Bronchial epithelial cell (primary cell): ENCODE data around the gene TNFAIP8L1. TPM values are rescaled to one million over a fixed set of nuclear protein-coding genes. Genes with fewer than 3 reads are reported as not detected.

ENCODE experiments used
- DNase-seq: peaks from one replicate; pipeline ENCODE4 v3.0.0-alpha.2; 2010; ENCODE audit warnings: low read depth
- FAIRE-seq: peaks from 2 replicates; lab custom pipeline; 2011; peaks lifted over from hg19 to GRCh38; lab: Jason Lieb, UNC
- H3K27me3 ChIP-seq: 2 replicates; pipeline ENCODE4 v1.5.1; 2011; ENCODE audit warnings: low read length; ENCODE audit not compliant: control insufficient read depth, insufficient read depth
- H3K36me3 ChIP-seq: 2 replicates; pipeline ENCODE4 v1.5.1; 2011; ENCODE audit warnings: low read length; ENCODE audit not compliant: control insufficient read depth, insufficient read depth
- H3K4me3 ChIP-seq: 2 replicates; pipeline ENCODE4 v1.5.1; 2011; ENCODE audit warnings: mild to moderate bottlenecking, low read depth, low read length, control low read depth
- CTCF ChIP-seq: IDR thresholded peaks from 2 replicates; pipeline ENCODE4 v1.5.1; 2011; ENCODE audit warnings: mild to moderate bottlenecking, moderate library complexity, low read length, control low read depth, inconsistent platforms; ENCODE audit not compliant: insufficient read depth, severe bottlenecking
- total RNA-seq: library from RNA; depleted of rRNA; stranded (reverse); fragments of >200 nt; gene quantifications from 2 replicates; pipeline ENCODE4 v1.2.1, GENCODE V29; 2014

The TNFAIP8L1 gene
- total RNA-seq, 1 donor from 2014 or later = 0.53 TPM

DNA sequence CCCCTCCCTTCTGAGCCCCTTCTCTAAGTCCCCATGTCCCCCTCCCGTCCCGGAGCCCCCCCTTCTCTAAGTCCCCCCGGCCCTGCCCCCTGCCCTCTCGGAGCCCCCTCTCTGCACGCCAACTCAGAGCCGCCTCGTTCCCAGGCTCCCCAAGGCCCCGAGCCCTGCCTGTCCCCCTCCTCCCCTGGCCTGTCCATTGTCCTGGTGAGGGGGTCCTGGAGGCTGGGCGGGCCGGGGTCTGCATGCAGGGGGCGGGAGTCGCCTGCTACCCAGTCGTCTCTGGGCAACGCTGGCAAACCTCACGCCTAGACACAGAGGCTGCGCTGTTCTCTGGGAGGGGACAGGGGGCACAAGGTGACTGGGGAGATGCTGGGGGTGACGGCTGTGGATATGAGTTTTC, 40.6 kb upstream of the TNFAIP8L1 start:
- DNase-seq (no peak), FAIRE-seq (no peak)
- peaks cover 3% of the 10 kb centered on the region for H3K27me3 ChIP-seq
- no peaks in the 10 kb centered on the region for H3K36me3 ChIP-seq
- no peak for TF ChIP-seq CTCF
- H3K4me3 ChIP-seq = no peak overlapping the region

DNA sequence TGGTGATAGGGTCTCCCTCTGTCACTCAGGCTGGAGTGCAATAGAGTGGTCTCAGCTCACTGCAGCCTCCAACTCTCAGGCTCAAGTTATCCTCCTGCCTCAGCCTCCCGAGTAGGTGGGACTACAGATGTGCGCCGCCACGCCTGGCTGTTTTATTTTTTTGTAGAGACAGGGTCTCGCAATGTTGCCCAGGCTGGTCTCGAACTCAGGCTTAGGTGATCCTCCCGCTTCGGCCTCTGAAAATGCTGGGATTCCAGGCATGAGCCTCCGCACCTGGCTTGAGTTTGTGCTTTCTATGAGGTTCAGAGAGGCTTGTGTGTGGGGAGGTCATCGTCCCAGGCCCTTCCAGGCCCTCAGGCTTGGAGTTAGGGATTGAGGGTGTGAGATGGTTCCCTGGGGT, 39.2 kb upstream of the TNFAIP8L1 start:
- no peak for FAIRE-seq
- no peak for DNase-seq
- Histone ChIP-seq H3K27me3 (peaks cover 3% of the 10 kb centered on the region), H3K4me3 (no peak overlapping the region), H3K36me3 (no peaks in the 10 kb centered on the region)
- TF ChIP-seq CTCF = no peak

DNA sequence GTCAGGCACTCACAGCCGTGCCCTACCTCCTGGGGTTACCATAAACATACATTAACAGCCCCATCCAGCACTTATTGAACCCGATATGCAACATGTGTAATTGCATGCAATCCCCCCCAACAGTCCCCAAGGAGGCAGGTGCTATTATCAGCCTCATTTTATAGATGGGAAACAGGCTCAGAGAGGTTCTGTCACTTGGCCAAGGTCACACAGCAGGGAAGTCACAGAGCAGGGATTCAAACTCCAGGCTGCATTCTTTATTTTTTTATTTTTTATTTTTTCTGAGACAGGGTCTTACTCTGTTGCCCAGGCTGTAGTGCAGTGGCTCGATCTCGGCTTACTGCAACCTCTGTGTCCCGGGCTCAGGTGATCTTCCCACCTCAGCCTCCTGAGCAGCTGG, 38.4 kb upstream of the TNFAIP8L1 start:
- Histone ChIP-seq H3K4me3 (no peak overlapping the region), H3K27me3 (peaks cover 3% of the 10 kb centered on the region), H3K36me3 (no peaks in the 10 kb centered on the region)
- no peak for DNase-seq
- TF ChIP-seq CTCF = no peak
- no peak for FAIRE-seq

DNA sequence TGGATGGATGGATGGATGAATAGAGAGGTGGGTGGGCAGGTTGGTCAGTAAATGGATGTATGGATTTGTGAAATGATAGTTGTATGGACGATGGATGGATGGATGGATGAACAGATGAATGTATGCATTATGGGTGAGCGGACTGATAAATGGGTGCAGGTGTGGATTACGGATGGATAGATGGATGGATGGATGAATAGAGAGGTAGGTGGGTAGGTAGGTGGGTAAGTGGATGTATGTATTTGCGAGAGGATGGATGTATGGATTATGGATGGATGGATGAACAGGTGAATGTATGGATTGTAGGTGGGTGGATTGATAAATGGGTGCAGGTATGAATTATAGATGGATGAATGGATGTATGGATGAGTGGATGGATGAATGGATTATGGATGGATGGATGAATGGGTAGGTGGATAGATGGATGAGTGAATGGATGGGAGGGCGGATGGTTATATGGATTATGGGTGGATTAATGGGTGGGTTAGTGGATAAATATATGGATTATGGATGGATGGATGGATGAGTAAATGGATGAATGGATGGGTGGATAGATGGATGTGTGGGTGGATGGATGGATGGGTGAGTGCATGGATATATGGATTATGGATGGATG, 37.0 kb upstream of the TNFAIP8L1 start:
- Histone ChIP-seq H3K27me3 (peaks cover 3% of the 10 kb centered on the region), H3K36me3 (no peaks in the 10 kb centered on the region), H3K4me3 (no peak overlapping the region)
- FAIRE-seq = no peak
- no peak for TF ChIP-seq CTCF
- DNase-seq = no peak

DNA sequence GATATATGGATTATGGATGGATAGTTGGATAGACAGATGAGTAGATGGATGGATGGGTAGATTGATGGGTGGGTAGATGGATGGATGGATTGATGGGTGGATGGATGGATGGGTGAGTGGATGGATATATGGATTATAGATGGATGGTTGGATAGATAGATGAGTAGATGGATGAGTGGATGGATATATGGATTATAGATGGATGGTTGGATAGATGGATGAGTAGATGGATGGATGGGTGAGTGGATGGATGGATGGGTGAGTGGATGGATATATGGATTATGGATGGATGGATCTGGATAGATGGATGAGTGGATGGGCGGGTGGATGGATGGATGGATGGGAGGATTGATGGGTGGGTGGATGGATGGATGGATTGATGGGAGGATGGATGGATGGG, 36.4 kb upstream of the TNFAIP8L1 start:
- TF ChIP-seq CTCF = no peak
- FAIRE-seq (no peak), DNase-seq (no peak)
- no peak overlapping the region for H3K4me3 ChIP-seq
- H3K27me3 ChIP-seq = peaks cover 3% of the 10 kb centered on the region
- no peaks in the 10 kb centered on the region for H3K36me3 ChIP-seq

DNA sequence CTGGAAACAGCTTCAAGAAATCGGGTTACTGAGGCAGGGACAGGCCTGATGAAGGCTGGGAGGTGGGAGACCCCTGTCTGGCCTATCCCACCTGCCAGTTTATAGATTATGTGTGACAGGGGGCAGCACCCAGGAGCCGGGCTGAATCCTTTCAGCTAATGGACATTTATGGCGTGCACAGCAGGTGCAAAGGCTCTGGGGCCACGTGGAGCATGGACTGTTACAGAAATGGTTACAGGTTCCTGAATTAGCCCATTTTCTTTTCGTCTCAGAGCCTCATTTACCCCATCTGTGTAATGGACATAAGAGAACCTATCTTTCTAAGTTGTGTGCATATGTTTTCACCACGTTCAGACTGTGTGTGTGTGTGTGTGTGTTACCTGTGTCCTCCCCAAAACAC, 34.4 kb upstream of the TNFAIP8L1 start:
- H3K27me3 ChIP-seq = no peaks in the 10 kb centered on the region
- DNase-seq = no peak
- no peak overlapping the region for H3K4me3 ChIP-seq
- no peaks in the 10 kb centered on the region for H3K36me3 ChIP-seq
- no peak for TF ChIP-seq CTCF
- no peak for FAIRE-seq
